GF-D8 (cell line): ENCODE results near the gene BAHCC1.

Source experiments
- DNase-seq: peaks from one replicate; lab custom pipeline; 2025; lab: John Stamatoyannopoulos, UW

The BAHCC1 gene

DNA sequence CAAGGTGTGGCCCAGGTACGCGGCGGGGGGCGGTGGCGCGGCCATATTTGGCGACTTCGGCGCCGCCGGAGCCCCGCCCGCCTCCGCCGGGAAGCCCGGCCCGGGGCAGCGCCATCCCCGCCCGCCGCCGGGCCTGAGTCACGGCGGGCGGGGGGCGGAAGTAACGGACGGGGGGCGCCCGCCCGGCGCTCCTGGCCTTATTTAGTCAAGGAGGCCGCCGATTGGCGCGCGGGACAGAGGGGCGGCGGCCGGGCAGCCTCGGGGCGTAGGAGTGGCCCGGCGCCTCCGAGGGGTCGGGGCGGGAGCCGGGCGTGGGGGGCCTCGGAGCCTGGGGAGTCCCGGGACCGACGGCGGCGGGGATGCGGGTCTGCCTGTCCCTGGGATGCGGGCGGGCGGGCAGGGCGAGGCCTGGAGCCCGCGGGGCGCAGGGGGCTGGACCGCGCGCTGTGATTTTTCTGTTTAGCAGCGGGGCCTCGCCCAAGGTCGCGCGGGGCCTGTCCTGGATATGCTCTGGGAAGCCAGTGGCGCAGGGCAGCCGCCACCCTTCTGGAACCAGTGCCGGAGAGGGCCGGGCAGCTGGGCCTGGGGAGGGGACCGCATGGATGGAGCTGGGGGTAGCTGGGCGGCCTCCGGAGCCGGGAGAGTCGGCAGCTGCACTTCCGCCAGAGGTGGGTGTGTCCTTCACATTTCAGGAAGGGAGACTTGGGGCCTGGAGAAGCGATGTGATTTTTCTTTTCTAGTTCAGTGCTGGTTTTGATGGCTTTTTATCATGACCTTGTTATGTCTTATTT is 119.7 kb downstream of the BAHCC1 start:
- DNase-seq: peak; percentile 28

DNA sequence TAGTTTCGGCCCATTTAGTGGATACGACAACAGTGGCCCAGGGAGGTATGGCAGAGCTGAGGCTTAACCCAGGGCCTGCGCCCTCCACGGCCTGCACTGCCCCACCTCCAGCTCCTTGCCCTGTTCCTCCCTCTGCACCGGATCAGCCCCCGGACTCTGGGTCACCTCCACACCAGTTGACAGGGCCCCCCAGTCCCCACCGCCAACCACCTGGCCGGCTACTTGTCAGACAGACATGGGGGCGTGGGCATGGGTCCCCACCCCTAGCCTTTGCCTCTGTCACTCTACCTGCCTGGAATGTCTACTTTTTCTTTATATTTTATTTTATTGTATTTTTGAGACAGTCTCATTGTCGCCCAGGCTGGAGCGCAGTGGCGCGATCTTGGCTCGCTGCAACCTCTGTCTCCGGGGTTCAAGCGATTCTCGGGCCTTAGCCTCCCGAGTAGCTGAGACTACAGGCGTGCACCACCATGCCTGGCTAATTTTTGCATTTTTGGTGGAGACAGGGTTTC is 120.3 kb downstream of the BAHCC1 start:
- DNase-seq: no peak
